H1 (cell line): ENCODE data around the gene DCAF4. TPM values are rescaled to one million over a fixed set of nuclear protein-coding genes. Genes with fewer than 3 reads are reported as not detected.

Experiments used
- CTCF ChIA-PET: fragments of 300-600 bp; sonication (Branson Sonifier 250); formaldehyde crosslinking; loops from one replicate; lab custom pipeline; 2021; ENCODE audit not compliant: partially characterized antibody; lab: Charles Lee
- POLR2A ChIA-PET: fragments of 300-600 bp; sonication (Branson Sonifier 250); formaldehyde crosslinking; loops from one replicate; lab custom pipeline; 2021; ENCODE audit warnings: inconsistent platforms; ENCODE audit not compliant: partially characterized antibody; lab: Charles Lee
- DNase-seq, 2 experiments: peaks; one replicate each; pipeline versions ENCODE4 v3.0.0 to v3.0.0-alpha.2; 2010 to 2022; ENCODE audit warnings: low spot score in 2 of 2, low read depth in 1 of 2, mixed read lengths in 1 of 2
- FAIRE-seq: peaks from 2 replicates; lab custom pipeline; 2011; peaks lifted over from hg19 to GRCh38; lab: Jason Lieb, UNC
- H2AFZ ChIP-seq: 2 replicates; pipeline ENCODE4 v1.8.1; 2012; ENCODE audit warnings: low read length, inconsistent platforms
- H2AK5ac ChIP-seq: 2 replicates; pipeline ENCODE4 v1.6.1; 2013; ENCODE audit warnings: low read depth, low read length
- H2BK120ac ChIP-seq: replicated peaks from 2 replicates; pipeline ENCODE3; 2013; ENCODE audit warnings: low read depth, low read length, inconsistent platforms
- H2BK12ac ChIP-seq: 2 replicates; pipeline ENCODE4 v1.6.1; 2013; ENCODE audit warnings: low read depth, low read length
- H2BK15ac ChIP-seq: 2 replicates; pipeline ENCODE4 v1.6.1; 2013; ENCODE audit warnings: low read length
- H2BK20ac ChIP-seq: 2 replicates; pipeline ENCODE4 v1.6.1; 2013; ENCODE audit warnings: low read length
- H2BK5ac ChIP-seq: 2 replicates; pipeline ENCODE4 v1.6.1; 2013; ENCODE audit warnings: low read depth, low read length
- H3K14ac ChIP-seq: 2 replicates; pipeline ENCODE4 v1.6.1; 2013; ENCODE audit warnings: inconsistent platforms; ENCODE audit not compliant: insufficient read length
- H3K18ac ChIP-seq: 2 replicates; pipeline ENCODE4 v1.6.1; 2013; ENCODE audit warnings: low read length; ENCODE audit errors: extremely low read depth
- H3K23ac ChIP-seq: 2 replicates; pipeline ENCODE4 v1.6.1; 2013; ENCODE audit warnings: inconsistent platforms; ENCODE audit not compliant: insufficient read length
- H3K23me2 ChIP-seq: 2 replicates; pipeline ENCODE4 v1.6.1; 2013; ENCODE audit warnings: low read depth, low read length
- H3K27ac ChIP-seq: 2 replicates; pipeline ENCODE4 v1.6.1; 2011; ENCODE audit warnings: low read depth, low read length, inconsistent platforms
- H3K27me3 ChIP-seq, 4 experiments: replicated peaks in 1 of 4; 1 replicate in 1 of 4; 2 replicates in 3 of 4; pipeline versions ENCODE4 v1.6.1 to v1.8.1; 2011 to 2013; ENCODE audit warnings: low read length in 3 of 4, mild to moderate bottlenecking in 3 of 4, inconsistent platforms in 2 of 4, mixed read lengths in 2 of 4, moderate library complexity in 1 of 4; ENCODE audit not compliant: control insufficient read depth in 3 of 4, insufficient read depth in 3 of 4; ENCODE audit errors: extremely low read depth in 1 of 4
- H3K36me3 ChIP-seq, 4 experiments: 2 replicates each; pipeline versions ENCODE4 v1.6.1 to v1.8.1; 2011 to 2013; ENCODE audit warnings: mild to moderate bottlenecking in 4 of 4, low read length in 3 of 4, moderate library complexity in 2 of 4, control low read depth in 1 of 4, inconsistent platforms in 1 of 4; ENCODE audit not compliant: insufficient read depth in 4 of 4, control insufficient read depth in 2 of 4
- H3K4ac ChIP-seq: replicated peaks from 2 replicates; pipeline ENCODE3; 2013; ENCODE audit warnings: low read length, low read depth, mixed read lengths, inconsistent platforms; ENCODE audit not compliant: insufficient read length
- H3K4me1 ChIP-seq, 4 experiments: replicated peaks in 1 of 4; 1 replicate in 1 of 4; 2 replicates in 3 of 4; pipeline versions ENCODE4 v1.6.1 to v1.8.1; 2011 to 2013; ENCODE audit warnings: low read length in 3 of 4, inconsistent platforms in 2 of 4, mixed read lengths in 1 of 4; ENCODE audit not compliant: insufficient read depth in 4 of 4, control insufficient read depth in 3 of 4
- H3K4me2 ChIP-seq, 2 experiments: 2 replicates each; pipeline versions ENCODE4 v1.6.1 to v1.8.1; 2011 to 2013; ENCODE audit warnings: low read depth in 2 of 2, low read length in 2 of 2, control low read depth in 1 of 2, inconsistent platforms in 1 of 2, mild to moderate bottlenecking in 1 of 2; ENCODE audit not compliant: insufficient read depth in 1 of 2
- H3K4me3 ChIP-seq, 4 experiments: fragments of 200-600, 300-600 bp in 1 of 4; sonication (generic), shearing (Covaris generic), sonication (Bioruptor Twin) in 1 of 4; 2 replicates each; pipeline versions ENCODE4 v1.5.1 to v1.8.1; 2011 to 2016; ENCODE audit warnings: low read length in 4 of 4, low read depth in 3 of 4, control low read depth in 2 of 4, inconsistent platforms in 2 of 4, mild to moderate bottlenecking in 2 of 4, mixed read lengths in 1 of 4, moderate library complexity in 1 of 4; ENCODE audit not compliant: insufficient read depth in 2 of 4; ENCODE audit errors: extremely low read depth in 1 of 4
- H3K56ac ChIP-seq: replicated peaks from 2 replicates; pipeline ENCODE3; 2013; ENCODE audit warnings: low read depth, mild to moderate bottlenecking, mixed read lengths, low read length, inconsistent platforms; ENCODE audit not compliant: insufficient read length
- H3K79me1 ChIP-seq: 2 replicates; pipeline ENCODE4 v1.6.1; 2013; ENCODE audit warnings: low read depth, low read length, control low read depth
- H3K79me2 ChIP-seq, 2 experiments: 2 replicates each; pipeline versions ENCODE4 v1.6.1 to v1.8.1; 2012 to 2013; ENCODE audit warnings: low read length in 2 of 2, mild to moderate bottlenecking in 2 of 2, inconsistent platforms in 1 of 2; ENCODE audit not compliant: insufficient read depth in 2 of 2, control insufficient read depth in 1 of 2
- H3K9ac ChIP-seq, 4 experiments: replicated peaks in 1 of 4; 1 replicate in 1 of 4; 2 replicates in 3 of 4; pipeline versions ENCODE4 v1.6.1 to v1.8.1; 2011 to 2013; ENCODE audit warnings: low read depth in 3 of 4, low read length in 3 of 4, control low read depth in 2 of 4, mild to moderate bottlenecking in 2 of 4, moderate library complexity in 2 of 4, inconsistent platforms in 1 of 4; ENCODE audit errors: extremely low read depth in 1 of 4
- H3K9me3 ChIP-seq, 2 experiments: 2 replicates each; pipeline versions ENCODE4 v1.6.1 to v1.8.1; 2012 to 2013; ENCODE audit warnings: mild to moderate bottlenecking in 2 of 2, moderate library complexity in 2 of 2, control low read depth in 1 of 2, inconsistent platforms in 1 of 2, low read depth in 1 of 2, low read length in 1 of 2, mixed read lengths in 1 of 2; ENCODE audit not compliant: insufficient read depth in 2 of 2
- H4K20me1 ChIP-seq, 2 experiments: replicated peaks in 1 of 2; 2 replicates each; pipeline versions ENCODE3 to v1.8.1; 2011 to 2013; ENCODE audit warnings: inconsistent platforms in 2 of 2, low read length in 2 of 2, mild to moderate bottlenecking in 1 of 2; ENCODE audit not compliant: insufficient read depth in 2 of 2, control insufficient read depth in 1 of 2
- H4K5ac ChIP-seq: 2 replicates; pipeline ENCODE4 v1.6.1; 2013; ENCODE audit warnings: low read length, low read depth, mixed read lengths, inconsistent platforms; ENCODE audit not compliant: insufficient read length
- H4K8ac ChIP-seq: 2 replicates; pipeline ENCODE4 v1.8.0; 2013; ENCODE audit warnings: mild to moderate bottlenecking, moderate library complexity, low read length, inconsistent platforms; ENCODE audit not compliant: insufficient read depth; ENCODE audit errors: extremely low read depth
- H4K91ac ChIP-seq: replicated peaks from 2 replicates; pipeline ENCODE3; 2013; ENCODE audit warnings: low read length, mixed read lengths, inconsistent platforms; ENCODE audit not compliant: insufficient read length
- CBX5 ChIP-seq: fragments of 300-800, 300-1000 bp; sonication (generic); IDR thresholded peaks from 2 replicates; pipeline ENCODE4 v1.7.1; 2016; ENCODE audit warnings: antibody characterized with exemption, low read length, low read depth
- HDAC2 ChIP-seq, 2 experiments: fragments of 300-600 bp in 1 of 2; sonication (generic) in 1 of 2; IDR thresholded peaks; 2 replicates each; pipeline ENCODE4 v1.6.1; 2011 to 2012; ENCODE audit warnings: low read depth in 2 of 2, low read length in 2 of 2, mild to moderate bottlenecking in 2 of 2, moderate library complexity in 2 of 2, borderline replicate concordance in 1 of 2, inconsistent platforms in 1 of 2
- PHF8 ChIP-seq: fragments of 200-600 bp; sonication (generic); conservative IDR thresholded peaks from 2 replicates; pipeline ENCODE4 v1.7.1; 2012; ENCODE audit warnings: low read depth, mild to moderate bottlenecking, inconsistent platforms, low read length, moderate library complexity
- RXRA ChIP-seq: IDR thresholded peaks from 2 replicates; pipeline ENCODE4 v1.6.1; 2011; ENCODE audit warnings: low read depth, mild to moderate bottlenecking, low read length, moderate library complexity; ENCODE audit not compliant: insufficient read depth
- SUZ12 ChIP-seq: fragments of 200-600 bp; sonication (generic); IDR thresholded peaks from 2 replicates; pipeline ENCODE4 v1.6.1; 2012; ENCODE audit warnings: mild to moderate bottlenecking, inconsistent platforms, low read length, moderate library complexity, mixed read lengths
- WGBS, 2 experiments: shearing (Covaris generic) in 1 of 2; methylation state at CpG; one replicate each; pipeline versions ENCODE4 v1.1.6 to v1.1.7; 2013 to 2015; ENCODE audit warnings: low lambda C conversion rate in 2 of 2, mixed read lengths in 2 of 2, inconsistent platforms in 1 of 2, low coverage in 1 of 2, missing lambda C conversion rate in 1 of 2; ENCODE audit not compliant: insufficient replicate concordance in 2 of 2, insufficient coverage in 1 of 2, insufficient read length in 1 of 2; ENCODE audit errors: extremely low coverage in 1 of 2, missing lambda C conversion rate in 1 of 2; 5-methylcytosine and 5-hydroxymethylcytosine counted together
- polyA plus RNA-seq, 7 experiments: library from polyadenylated mRNA; depleted of rRNA in 3 of 7; stranded (reverse) in 5 of 7; unstranded in 2 of 7; fragments of >200 nt in 5 of 7; fragments of 200-250 nt in 2 of 7; gene quantifications; 1 replicate in 5 of 7; 2 replicates in 1 of 7; 4 replicates in 1 of 7; pipeline versions ENCODE4 v1.2.1 to v1.2.3, GENCODE V29; 2011 to 2013; ENCODE audit warnings: missing spikeins in 2 of 7, mixed read lengths in 2 of 7
- total RNA-seq: library from RNA; stranded (reverse); fragmentation: NEBNext Ultra II Directional; extraction: Animal tissue kit (Norgen Biotek cat#: 25700); gene quantifications from 2 replicates; pipeline ENCODE4 v1.2.1, GENCODE V29; 2021
- TF ChIP-seq, protein P1 (sequence below): IDR thresholded peaks from 2 replicates; pipeline ENCODE4 v1.6.1; 2012; ENCODE audit warnings: inconsistent platforms

The DCAF4 gene
- total and polyA plus RNA-seq, 2 of the 8 experiments (the other 6 are each of a cell fraction or from before 2014, with no cell fraction given) = 17.0 to 21.1 TPM

- peaks cover 0 to 2% (median under 1%) of the 10 kb centered on the region in 4 experiments; a peak in 4 of 7 replicates for H3K4me1 ChIP-seq
- no peak overlapping the region for H4K8ac ChIP-seq
- no peak overlapping the region for H2BK20ac ChIP-seq
- H3K23me2 ChIP-seq = peaks cover 11% of the 10 kb centered on the region
- no peaks in the 10 kb centered on the region for H4K20me1 ChIP-seq
- peak overlapping the region; percentile 98 for H2AFZ ChIP-seq
- no peak overlapping the region for H2BK120ac ChIP-seq
- H3K4me2 ChIP-seq = peak overlapping the region; percentile 76 to 84
- no peaks in the 10 kb centered on the region; a peak in 1 of 8 replicates for H3K36me3 ChIP-seq
- FAIRE-seq (no peak), DNase-seq (no peak)
- peak overlapping the region; percentile 63; the same call in 1 of the 2 replicates for H2BK12ac ChIP-seq
- H3K18ac ChIP-seq = peak overlapping the region; percentile 81
- POLR2A ChIA-PET = interaction anchor here (1.5 kb wide), 1 partner anchor 11 kb away, joined by 6 read pairs; no protein-coding TSS in a partner anchor
- no peak overlapping the region for H4K5ac ChIP-seq
- no peaks in the 10 kb centered on the region for H3K9me3 ChIP-seq
- 18% methylated on average over 17 of the region's 33 CpGs; no CpG with 5 or more reads in 1 of the 2 experiments for WGBS, 2 experiments
- H3K23ac ChIP-seq = no peak overlapping the region
- no peak overlapping the region for H3K14ac ChIP-seq
- no peak overlapping the region for H3K56ac ChIP-seq
- H3K4me3 ChIP-seq = peak overlapping the region; percentile 66 to 78 (median 71)
- no peak overlapping the region for H3K27ac ChIP-seq
- H2BK15ac ChIP-seq = no peak overlapping the region
- CTCF ChIA-PET = interaction anchor here (1.1 to 2.3 kb wide), 3 partner anchors 22 to 411 kb away, joined by 4 to 7 read pairs (median 4); no protein-coding TSS in a partner anchor
- peaks cover 0 to 10% (median 8%) of the 10 kb centered on the region in 4 experiments; a peak in 5 of 7 replicates for H3K27me3 ChIP-seq
- peak overlapping the region in 1 of 4 experiments; percentile 16; a peak in 2 of 7 replicates for H3K9ac ChIP-seq
- H3K79me2 ChIP-seq = peaks cover 0 to 3% of the 10 kb centered on the region in 2 experiments; a peak in 1 of 4 replicates
- no peak overlapping the region for H2BK5ac ChIP-seq
- no peak overlapping the region for H2AK5ac ChIP-seq
- TF ChIP-seq HDAC2 (IDR thresholded peaks at IDR 0.05; ENCODE audit: borderline replicate concordance in 1 of 2, low read depth in 2 of 2, low read length in 2 of 2) (peak in 1 of 2 experiments; percentile 34; a peak in 2 of 4 replicates), PHF8 (0 out of 2 replicates have a peak, but pooled peaks have one; percentile 5), SUZ12 (0 out of 2 replicates have a peak, but pooled peaks have one; percentile 31), RXRA (no peak), CBX5 (no peak)
- TF ChIP-seq, protein P1, sequence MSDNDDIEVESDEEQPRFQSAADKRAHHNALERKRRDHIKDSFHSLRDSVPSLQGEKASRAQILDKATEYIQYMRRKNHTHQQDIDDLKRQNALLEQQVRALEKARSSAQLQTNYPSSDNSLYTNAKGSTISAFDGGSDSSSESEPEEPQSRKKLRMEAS = no peak; the same call in 1 of the 2 replicates
- no peaks in the 10 kb centered on the region; the same call in 1 of the 2 replicates for H3K79me1 ChIP-seq
- no peak overlapping the region for H3K4ac ChIP-seq
- H4K91ac ChIP-seq = no peak overlapping the region
Observed at GRCh38 chr14:72925815-72926291, 411 bp upstream of the DCAF4 start.
